Gastroesophageal sphincter (tissue), 3 donors: ENCODE results near the gene KAT8.

Experiments used
- CTCF ChIP-seq, 4 experiments: fragments of 200-600 bp in 2 of 4; fragments of 450-650 bp in 2 of 4; sonication (generic) in 1 of 4; IDR thresholded peaks; one replicate each; pipeline ENCODE4 v1.5.1; 2017 to 2019; ENCODE audit warnings: antibody characterized with exemption in 4 of 4, mild to moderate bottlenecking in 2 of 4, moderate library complexity in 2 of 4
- EP300 ChIP-seq: sonication (generic); formaldehyde crosslinking; IDR thresholded peaks from one replicate; pipeline ENCODE4 v1.6.1; 2017; ENCODE audit warnings: antibody characterized with exemption, mild to moderate bottlenecking
- POLR2A ChIP-seq, 2 donors: fragments of 450-650 bp; IDR thresholded peaks; one replicate each; pipeline ENCODE4 v1.6.1; 2017; ENCODE audit warnings: antibody characterized with exemption in 2 of 2, mild to moderate bottlenecking in 2 of 2, moderate library complexity in 1 of 2
- POLR2AphosphoS5 ChIP-seq: sonication (generic); formaldehyde crosslinking; IDR thresholded peaks from one replicate; pipeline ENCODE4 v1.6.1; 2017; ENCODE audit warnings: antibody characterized with exemption

- TF ChIP-seq EP300 (no peak), CTCF (IDR thresholded peaks at IDR 0.05) (no peak), POLR2A (IDR thresholded peaks at IDR 0.05) (no peak), POLR2AphosphoS5 (no peak)
Measured at GRCh38 chr16:31168848-31169247, 51.4 kb downstream of the KAT8 start.
